Measurements from ENCODE around the gene SLC22A31.

The SLC22A31 gene

GRCh38 chr16:89216315-89217137, 16.2 kb upstream of the SLC22A31 start:
- DNase-seq, result no peak

GRCh38 chr16:89210904-89211515, 10.7 kb upstream of the SLC22A31 start:
- DNase-seq, result no peak

GRCh38 chr16:89210165-89210903, 10.0 kb upstream of the SLC22A31 start:
- no peak for DNase-seq

DNA sequence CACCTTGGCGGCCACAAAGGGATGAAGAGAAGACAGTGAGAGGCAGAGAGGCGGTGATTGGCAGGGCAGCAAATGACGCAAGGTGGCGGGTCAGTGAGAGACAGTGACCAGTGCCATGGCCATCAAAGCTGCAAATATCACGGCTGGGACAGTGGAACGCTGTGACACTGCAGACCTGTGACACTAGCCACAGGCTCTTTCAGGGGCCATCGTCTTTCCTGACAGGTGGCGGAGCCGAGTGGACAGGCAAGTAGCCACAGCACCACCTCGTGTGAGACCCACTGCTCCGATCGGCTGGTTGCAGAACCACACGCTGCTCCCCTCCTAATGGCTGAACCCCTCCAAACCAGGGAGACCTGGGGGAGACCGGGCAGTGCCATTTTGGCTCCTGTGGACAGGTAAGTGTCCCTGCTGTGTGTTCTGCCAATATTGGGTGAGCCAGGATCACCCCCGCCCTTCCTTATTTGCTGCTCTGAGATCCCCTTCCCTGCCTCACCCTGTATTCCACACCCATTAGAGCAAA, 9.2 kb upstream of the SLC22A31 start:
- no peak for DNase-seq

DNA sequence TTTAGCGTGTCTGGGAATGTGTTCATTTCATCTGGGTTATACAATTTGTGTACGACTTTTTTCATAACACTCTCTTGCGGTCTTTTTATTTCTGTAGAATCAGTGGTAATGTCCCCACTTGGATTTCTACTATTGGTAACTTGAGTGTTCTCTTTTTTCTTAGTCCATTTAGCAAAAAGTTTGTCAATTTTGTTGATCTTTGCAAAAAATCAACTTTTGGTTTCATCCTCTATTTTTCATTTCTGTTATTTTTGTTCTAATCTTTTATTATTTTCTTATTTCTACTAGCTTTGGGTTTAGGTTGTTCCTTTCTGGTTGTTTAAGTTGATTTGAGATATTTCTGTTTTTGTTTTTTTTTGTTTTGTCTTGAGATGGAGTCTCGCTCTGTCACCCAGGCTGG, 7.7 kb upstream of the SLC22A31 start:
- no peak for DNase-seq

- no peak for DNase-seq
Observed at GRCh38 chr16:89202422-89203215, 2.3 kb upstream of the SLC22A31 start.

- peak; percentile 80 for DNase-seq
Observed at GRCh38 chr16:89201439-89202377, 1.4 kb upstream of the SLC22A31 start.

DNA sequence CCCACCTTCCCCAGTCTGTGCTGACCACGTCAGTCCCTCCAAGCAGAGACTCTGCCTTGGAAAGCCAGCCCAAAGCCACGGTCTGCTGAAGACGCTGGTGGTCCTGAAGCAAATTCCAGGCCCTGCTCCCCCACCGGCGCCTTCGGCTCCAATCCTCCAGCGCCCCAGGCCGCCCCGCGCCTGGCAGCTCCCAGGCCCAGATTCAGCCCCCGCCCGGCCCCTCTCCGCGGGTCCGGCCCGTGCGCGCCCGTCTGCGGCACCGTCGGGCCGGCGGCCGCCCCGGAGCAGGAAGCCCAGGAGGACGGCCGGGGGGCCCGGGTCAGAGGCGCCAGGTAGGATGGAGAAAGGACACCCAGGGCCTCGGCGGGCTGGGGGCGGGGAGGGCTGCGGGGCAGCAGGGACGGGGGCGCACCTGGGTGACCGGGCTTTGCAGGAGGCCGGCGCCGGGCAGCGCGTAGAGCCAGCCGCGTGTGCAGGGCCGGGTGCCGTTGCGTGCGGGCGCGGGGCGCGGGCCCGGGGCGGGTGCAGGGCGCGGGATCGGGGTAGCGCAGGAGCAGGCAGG, 594 bp upstream of the SLC22A31 start:
- DNase-seq, result no peak

DNA sequence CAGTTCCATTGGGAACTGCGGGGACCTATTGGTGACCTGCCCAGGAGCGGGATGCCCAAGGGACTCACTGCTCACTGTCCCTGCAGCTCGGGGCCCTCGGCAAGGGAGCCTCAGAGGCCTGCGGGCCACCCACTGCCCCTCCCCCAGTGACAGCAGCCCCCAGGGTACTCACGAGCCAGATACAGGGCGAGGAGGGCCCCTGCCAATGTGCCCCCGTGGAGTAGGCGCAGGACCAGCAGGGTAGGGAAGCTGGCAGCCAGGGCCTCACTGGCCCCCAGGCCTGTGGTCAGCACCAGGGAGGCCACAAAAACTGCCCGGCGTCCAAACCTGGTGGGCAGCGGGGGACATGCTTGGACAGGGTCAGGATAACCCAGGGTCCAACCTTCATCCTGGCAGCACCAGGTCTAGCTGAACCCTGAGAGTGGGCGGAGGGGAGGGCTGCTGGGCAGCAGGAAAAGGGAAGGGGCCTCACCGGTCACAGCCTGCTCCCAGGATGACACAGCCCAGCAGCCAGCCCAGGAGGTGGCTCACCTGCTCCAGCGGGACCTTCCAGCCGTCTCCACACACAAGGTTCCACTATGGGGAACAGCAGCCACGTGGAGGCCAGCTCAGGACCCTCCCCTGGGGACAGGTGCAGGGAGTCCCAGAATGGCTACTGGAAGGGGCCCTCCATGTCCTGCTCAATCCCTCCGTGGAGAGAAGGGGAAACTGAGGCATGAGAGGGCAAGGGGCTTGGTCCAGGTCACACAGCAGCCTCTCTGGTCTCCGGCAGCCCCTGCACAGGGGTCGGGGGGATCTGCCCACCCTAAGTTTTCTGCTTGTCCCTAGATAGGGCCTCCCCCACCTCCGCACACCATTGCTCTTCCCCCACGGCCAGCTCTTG, 855 bp downstream of the SLC22A31 start:
- no peak for DNase-seq

GRCh38 chr16:89198417-89199240, 1.7 kb downstream of the SLC22A31 start:
- DNase-seq, result no peak

DNA sequence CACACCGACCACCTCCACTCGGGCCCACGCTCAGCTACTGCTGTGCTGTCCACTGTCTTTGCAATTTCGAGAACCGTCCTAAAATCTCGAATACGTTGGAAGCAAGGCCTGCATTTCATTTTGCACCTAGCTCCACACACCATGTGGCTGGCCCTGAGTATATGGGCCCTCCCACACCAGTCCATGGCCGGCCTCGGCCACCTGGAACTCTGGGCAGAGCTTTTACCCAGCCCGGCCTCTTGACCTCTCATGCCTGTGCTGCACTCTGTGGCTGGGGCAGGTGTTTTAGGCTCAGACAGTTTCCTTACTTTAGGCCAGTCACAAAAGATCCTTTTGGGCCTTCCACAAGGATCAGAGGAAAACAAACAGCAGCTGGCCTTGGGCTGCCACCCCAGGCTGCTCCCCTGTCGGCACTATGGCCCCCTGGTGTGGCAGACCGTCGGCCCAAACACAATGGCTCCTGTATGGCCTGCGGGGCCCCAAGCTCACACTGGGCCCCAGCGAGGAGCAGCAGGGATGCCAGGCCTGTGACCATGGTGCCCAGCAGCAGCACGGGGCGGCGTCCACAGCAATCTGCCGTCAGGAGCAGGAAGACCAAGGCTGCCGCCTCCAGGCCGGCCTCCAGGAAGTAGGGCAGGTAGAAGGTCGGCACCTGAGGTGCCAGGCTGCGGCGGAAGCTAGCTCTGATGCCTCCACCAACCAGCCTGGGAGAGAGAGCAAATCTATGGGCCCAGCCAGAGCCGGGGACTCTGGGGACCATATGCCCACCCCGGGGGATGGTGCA, 2.5 kb downstream of the SLC22A31 start:
- DNase-seq, result no peak

- DNase-seq, result no peak
Observed at GRCh38 chr16:89197033-89197632, 3.2 kb downstream of the SLC22A31 start.

GRCh38 chr16:89195521-89196171, 4.7 kb downstream of the SLC22A31 start:
- DNase-seq, result no peak

- no peak for DNase-seq
Observed at GRCh38 chr16:89194340-89195311, 5.7 kb downstream of the SLC22A31 start.

DNA sequence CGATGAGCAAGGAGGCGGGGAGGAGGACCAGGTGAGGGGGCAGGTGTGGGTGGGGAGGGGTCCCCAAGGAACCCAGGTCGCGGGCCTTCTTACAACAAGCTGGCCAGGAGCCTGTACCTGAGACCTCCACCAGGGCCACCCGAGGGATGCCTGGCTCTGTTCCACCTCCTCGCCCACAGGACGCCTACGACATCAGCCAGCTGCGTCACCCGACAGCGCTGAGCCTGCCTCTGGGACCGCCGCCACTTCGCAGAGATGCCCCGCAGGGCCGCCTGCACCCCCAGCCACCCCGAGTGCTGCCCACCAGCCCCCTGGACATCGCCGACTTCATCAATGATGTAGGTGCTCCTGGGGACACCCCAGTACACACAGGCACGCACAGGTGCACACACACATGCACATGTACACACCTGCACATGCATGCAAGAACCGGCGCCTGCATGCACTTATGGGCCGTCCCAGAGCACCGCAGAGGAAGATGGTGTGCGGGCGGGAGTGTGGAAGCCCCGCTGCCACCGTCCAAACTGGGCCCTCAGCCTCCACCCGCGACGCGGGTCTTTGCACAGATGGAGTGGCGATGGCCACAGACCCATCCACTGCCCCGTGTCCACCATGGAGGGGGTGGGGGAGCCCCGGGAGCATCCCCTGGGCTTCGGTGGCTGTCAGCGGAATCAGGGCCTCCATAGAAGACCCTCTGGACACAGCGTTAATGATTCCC, 6.6 kb downstream of the SLC22A31 start:
- no peak for DNase-seq
